Endothelial cell (in vitro differentiated cells): ENCODE measurements around the gene PPOX. TPM values are rescaled to one million over a fixed set of nuclear protein-coding genes. Genes with fewer than 3 reads are reported as not detected.

Experiments
- DNase-seq: peaks from one replicate; pipeline ENCODE4 v3.0.0; 2021; ENCODE audit warnings: low spot score
- H3K27ac Mint-ChIP-seq: one replicate; pipeline ENCODE4 v1.8.0; 2021; ENCODE audit warnings: mixed read lengths, inconsistent platforms; ENCODE audit not compliant: unreplicated experiment
- H3K27me3 Mint-ChIP-seq: one replicate; pipeline ENCODE4 v1.8.0; 2021; ENCODE audit warnings: mild to moderate bottlenecking, moderate library complexity, mixed read lengths, inconsistent platforms; ENCODE audit not compliant: unreplicated experiment
- H3K36me3 Mint-ChIP-seq: one replicate; pipeline ENCODE4 v1.8.0; 2021; ENCODE audit warnings: mild to moderate bottlenecking, low read depth, mixed read lengths, inconsistent platforms; ENCODE audit not compliant: unreplicated experiment
- H3K4me1 Mint-ChIP-seq: one replicate; pipeline ENCODE4 v1.8.0; 2021; ENCODE audit warnings: mild to moderate bottlenecking, mixed read lengths, inconsistent platforms; ENCODE audit not compliant: unreplicated experiment
- H3K4me3 Mint-ChIP-seq: one replicate; pipeline ENCODE4 v1.8.0; 2021; ENCODE audit warnings: mild to moderate bottlenecking, mixed read lengths, inconsistent platforms; ENCODE audit not compliant: unreplicated experiment
- H3K9me3 Mint-ChIP-seq: one replicate; pipeline ENCODE4 v1.8.0; 2021; ENCODE audit warnings: mixed read lengths, inconsistent platforms; ENCODE audit not compliant: unreplicated experiment
- CTCF ChIP-seq: fragments of 200-600 bp; sonication (generic); IDR thresholded peaks from one replicate; pipeline ENCODE4 v1.5.0; 2021; ENCODE audit warnings: antibody characterized with exemption; ENCODE audit not compliant: unreplicated experiment
- total RNA-seq: library from RNA; stranded (reverse); fragmentation: NEBNext Ultra II Directional; extraction: Animal tissue kit (Norgen Biotek cat#: 25700); gene quantifications from one replicate; pipeline ENCODE4 v1.2.1, GENCODE V29; 2021; ENCODE audit not compliant: unreplicated experiment

PPOX gene
- total RNA-seq, 1 donor from 2014 or later: 39.0 TPM

- H3K4me1 Mint-ChIP-seq: peaks cover 52% of the 10 kb centered on the region
- H3K9me3 Mint-ChIP-seq: no peaks in the 10 kb centered on the region
- no peak for TF ChIP-seq CTCF
- no peak overlapping the region for H3K27ac Mint-ChIP-seq
- H3K4me3 Mint-ChIP-seq: no peak overlapping the region
- DNase-seq: no peak
- H3K36me3 Mint-ChIP-seq: peaks cover 49% of the 10 kb centered on the region
- peaks cover 9% of the 10 kb centered on the region for H3K27me3 Mint-ChIP-seq
Measured at GRCh38 chr1:161121834-161122233, 44.4 kb upstream of the PPOX start.

GRCh38 chr1:161122967-161123366 is 43.3 kb upstream of the PPOX start:
- Mint-ChIP-seq H3K4me3 (peak overlapping the region; percentile 79), H3K36me3 (peaks cover 59% of the 10 kb centered on the region), H3K9me3 (no peaks in the 10 kb centered on the region), H3K27ac (no peak overlapping the region), H3K27me3 (peaks cover 7% of the 10 kb centered on the region), H3K4me1 (peaks cover 63% of the 10 kb centered on the region)
- DNase-seq: no peak
- TF ChIP-seq CTCF: no peak

GRCh38 chr1:161127649-161128048 is 38.6 kb upstream of the PPOX start:
- Mint-ChIP-seq H3K36me3 (peaks cover 48% of the 10 kb centered on the region), H3K4me1 (peaks cover 61% of the 10 kb centered on the region), H3K27ac (peak overlapping the region; percentile 10), H3K27me3 (peaks cover 12% of the 10 kb centered on the region), H3K9me3 (no peaks in the 10 kb centered on the region), H3K4me3 (peak overlapping the region; percentile 83)
- no peak for TF ChIP-seq CTCF
- no peak for DNase-seq

GRCh38 chr1:161128591-161129420 is 37.4 kb upstream of the PPOX start:
- Mint-ChIP-seq H3K4me3 (peak overlapping the region; percentile 96), H3K9me3 (no peaks in the 10 kb centered on the region), H3K27me3 (peaks cover 7% of the 10 kb centered on the region), H3K27ac (peak overlapping the region; percentile 54), H3K36me3 (peaks cover 44% of the 10 kb centered on the region), H3K4me1 (peaks cover 57% of the 10 kb centered on the region)
- no peak for TF ChIP-seq CTCF
- no peak for DNase-seq

GRCh38 chr1:161130266-161130665 is 36.0 kb upstream of the PPOX start:
- H3K27me3 Mint-ChIP-seq: peaks cover 7% of the 10 kb centered on the region
- peaks cover 36% of the 10 kb centered on the region for H3K36me3 Mint-ChIP-seq
- no peak for TF ChIP-seq CTCF
- DNase-seq: no peak
- peak overlapping the region; percentile 80 for H3K27ac Mint-ChIP-seq
- peak overlapping the region; percentile 96 for H3K4me3 Mint-ChIP-seq
- no peaks in the 10 kb centered on the region for H3K9me3 Mint-ChIP-seq
- H3K4me1 Mint-ChIP-seq: peaks cover 60% of the 10 kb centered on the region
